HepG2 (cell line): Measurements from ENCODE around the gene COL9A3. TPM values are rescaled to one million over a fixed set of nuclear protein-coding genes. Genes with fewer than 3 reads are reported as not detected.

Source experiments
- EED ChIP-seq: sonication (generic); formaldehyde crosslinking; IDR thresholded peaks from 2 replicates; pipeline ENCODE4 v1.5.0; 2020; ENCODE audit warnings: mild to moderate bottlenecking, missing genetic modification reagents
- GMEB2 ChIP-seq: IDR thresholded peaks from 2 replicates; pipeline ENCODE4 v1.6.1; 2016; ENCODE audit warnings: missing biosample characterization, missing genetic modification reagents, low read depth
- MIER2 ChIP-seq: IDR thresholded peaks from 2 replicates; pipeline ENCODE4 v1.6.1; 2016; ENCODE audit warnings: missing biosample characterization, missing genetic modification reagents
- NR2F1 ChIP-seq, 2 experiments: fragments of 450-650 bp in 1 of 2; formaldehyde crosslinking in 1 of 2; IDR thresholded peaks; 2 replicates each; pipeline versions ENCODE4 v1.5.0 to v1.6.1; 2016 to 2020; ENCODE audit warnings: mild to moderate bottlenecking in 1 of 2, missing compliant biosample characterization in 1 of 2, missing genetic modification reagents in 1 of 2, moderate library complexity in 1 of 2
- SMARCC2 ChIP-seq: fragments of 450-650 bp; IDR thresholded peaks from 2 replicates; pipeline ENCODE4 v1.6.1; 2017; ENCODE audit warnings: antibody characterized with exemption, mild to moderate bottlenecking
- XRCC5 ChIP-seq: fragments of 200-400 bp; formaldehyde crosslinking; optimal IDR thresholded peaks from 2 replicates; pipeline ENCODE3; 2017; ENCODE audit warnings: mild to moderate bottlenecking, low read length
- ZNF274 ChIP-seq: sonication (generic); formaldehyde crosslinking; IDR thresholded peaks from 2 replicates; pipeline ENCODE4 v1.5.1; 2020; ENCODE audit warnings: mild to moderate bottlenecking, missing genetic modification reagents
- ZNF432 ChIP-seq: sonication (generic); formaldehyde crosslinking; IDR thresholded peaks from 2 replicates; pipeline ENCODE4 v1.5.0; 2020; ENCODE audit warnings: missing genetic modification reagents, mild to moderate bottlenecking, borderline replicate concordance
- ZNF460 ChIP-seq: sonication (generic); formaldehyde crosslinking; IDR thresholded peaks from 2 replicates; pipeline ENCODE4 v1.5.1; 2020; ENCODE audit warnings: missing genetic modification reagents, mild to moderate bottlenecking, borderline replicate concordance
- ZNF720 ChIP-seq: sonication (generic); formaldehyde crosslinking; IDR thresholded peaks from 2 replicates; pipeline ENCODE4 v1.4.0; 2020; ENCODE audit warnings: missing genetic modification reagents
- polyA plus RNA-seq, 8 experiments: library from polyadenylated mRNA; depleted of rRNA in 3 of 8; stranded (reverse) in 7 of 8; unstranded in 1 of 8; fragments of >200 nt; fragmentation: Illumina TruSeq in 4 of 8; extraction: Trizol in 4 of 8; gene quantifications; 2 replicates each; pipeline versions ENCODE4 v1.2.1 to v1.2.3, GENCODE V29; 2011 to 2016; ENCODE audit warnings: low read depth in 4 of 8, missing spikeins in 1 of 8, mixed read lengths in 1 of 8; ENCODE audit not compliant: insufficient read depth in 1 of 8
- total RNA-seq, 5 experiments: library from RNA; depleted of rRNA; stranded (reverse); fragments of >200 nt; fragmentation: Illumina TruSeq; extraction: Trizol; gene quantifications; 2 replicates each; pipeline ENCODE4 v1.2.3, GENCODE V29; 2016; ENCODE audit warnings: low read depth in 1 of 5
- TF ChIP-seq, protein P1 (sequence below): sonication (generic); formaldehyde crosslinking; IDR thresholded peaks from 2 replicates; pipeline ENCODE4 v1.4.0; 2020; ENCODE audit warnings: low read depth, missing genetic modification reagents
- TF ChIP-seq, protein P2 (sequence below): sonication (generic); formaldehyde crosslinking; IDR thresholded peaks from 2 replicates; pipeline ENCODE4 v1.5.0; 2020; ENCODE audit warnings: mild to moderate bottlenecking, missing genetic modification reagents
- TF ChIP-seq, protein P3 (sequence below): sonication (generic); formaldehyde crosslinking; IDR thresholded peaks from 2 replicates; pipeline ENCODE4 v1.4.0; 2020; ENCODE audit warnings: missing genetic modification reagents

COL9A3 gene
- total and polyA plus RNA-seq, 2 of the 13 experiments (the other 11 are each of a cell fraction or from before 2014, with no cell fraction given), result 155 to 204 TPM

- no peak for TF ChIP-seq ZNF432 (CRISPR knock-in tag)
- TF ChIP-seq, protein P1, sequence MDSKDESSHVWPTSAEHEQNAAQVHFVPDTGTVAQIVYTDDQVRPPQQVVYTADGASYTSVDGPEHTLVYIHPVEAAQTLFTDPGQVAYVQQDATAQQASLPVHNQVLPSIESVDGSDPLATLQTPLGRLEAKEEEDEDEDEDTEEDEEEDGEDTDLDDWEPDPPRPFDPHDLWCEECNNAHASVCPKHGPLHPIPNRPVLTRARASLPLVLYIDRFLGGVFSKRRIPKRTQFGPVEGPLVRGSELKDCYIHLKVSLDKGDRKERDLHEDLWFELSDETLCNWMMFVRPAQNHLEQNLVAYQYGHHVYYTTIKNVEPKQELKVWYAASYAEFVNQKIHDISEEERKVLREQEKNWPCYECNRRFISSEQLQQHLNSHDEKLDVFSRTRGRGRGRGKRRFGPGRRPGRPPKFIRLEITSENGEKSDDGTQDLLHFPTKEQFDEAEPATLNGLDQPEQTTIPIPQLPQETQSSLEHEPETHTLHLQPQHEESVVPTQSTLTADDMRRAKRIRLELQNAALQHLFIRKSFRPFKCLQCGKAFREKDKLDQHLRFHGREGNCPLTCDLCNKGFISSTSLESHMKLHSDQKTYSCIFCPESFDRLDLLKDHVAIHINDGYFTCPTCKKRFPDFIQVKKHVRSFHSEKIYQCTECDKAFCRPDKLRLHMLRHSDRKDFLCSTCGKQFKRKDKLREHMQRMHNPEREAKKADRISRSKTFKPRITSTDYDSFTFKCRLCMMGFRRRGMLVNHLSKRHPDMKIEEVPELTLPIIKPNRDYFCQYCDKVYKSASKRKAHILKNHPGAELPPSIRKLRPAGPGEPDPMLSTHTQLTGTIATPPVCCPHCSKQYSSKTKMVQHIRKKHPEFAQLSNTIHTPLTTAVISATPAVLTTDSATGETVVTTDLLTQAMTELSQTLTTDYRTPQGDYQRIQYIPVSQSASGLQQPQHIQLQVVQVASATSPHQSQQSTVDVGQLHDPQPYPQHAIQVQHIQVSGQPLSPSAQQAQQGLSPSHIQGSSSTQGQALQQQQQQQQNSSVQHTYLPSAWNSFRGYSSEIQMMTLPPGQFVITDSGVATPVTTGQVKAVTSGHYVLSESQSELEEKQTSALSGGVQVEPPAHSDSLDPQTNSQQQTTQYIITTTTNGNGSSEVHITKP, result peak; percentile 77
- TF ChIP-seq ZNF720, result no peak
- TF ChIP-seq XRCC5, result peak; percentile 67
- no peak for TF ChIP-seq EED (CRISPR knock-in tag)
- TF ChIP-seq, protein P2, sequence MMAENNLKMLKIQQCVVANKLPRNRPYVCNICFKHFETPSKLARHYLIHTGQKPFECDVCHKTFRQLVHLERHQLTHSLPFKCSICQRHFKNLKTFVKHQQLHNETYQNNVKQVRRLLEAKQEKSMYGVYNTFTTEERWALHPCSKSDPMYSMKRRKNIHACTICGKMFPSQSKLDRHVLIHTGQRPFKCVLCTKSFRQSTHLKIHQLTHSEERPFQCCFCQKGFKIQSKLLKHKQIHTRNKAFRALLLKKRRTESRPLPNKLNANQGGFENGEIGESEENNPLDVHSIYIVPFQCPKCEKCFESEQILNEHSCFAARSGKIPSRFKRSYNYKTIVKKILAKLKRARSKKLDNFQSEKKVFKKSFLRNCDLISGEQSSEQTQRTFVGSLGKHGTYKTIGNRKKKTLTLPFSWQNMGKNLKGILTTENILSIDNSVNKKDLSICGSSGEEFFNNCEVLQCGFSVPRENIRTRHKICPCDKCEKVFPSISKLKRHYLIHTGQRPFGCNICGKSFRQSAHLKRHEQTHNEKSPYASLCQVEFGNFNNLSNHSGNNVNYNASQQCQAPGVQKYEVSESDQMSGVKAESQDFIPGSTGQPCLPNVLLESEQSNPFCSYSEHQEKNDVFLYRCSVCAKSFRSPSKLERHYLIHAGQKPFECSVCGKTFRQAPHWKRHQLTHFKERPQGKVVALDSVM (CRISPR knock-in tag), result no peak
- TF ChIP-seq MIER2 (CRISPR knock-in tag), result no peak
- no peak for TF ChIP-seq ZNF460
- no peak for TF ChIP-seq GMEB2 (CRISPR knock-in tag)
- no peak for TF ChIP-seq NR2F1 (CRISPR knock-in tag; IDR thresholded peaks at IDR 0.05)
- TF ChIP-seq SMARCC2, result no peak
- TF ChIP-seq ZNF274 (CRISPR knock-in tag), result 0 out of 2 replicates have a peak, but pooled peaks have one; percentile 37
- TF ChIP-seq, protein P3, sequence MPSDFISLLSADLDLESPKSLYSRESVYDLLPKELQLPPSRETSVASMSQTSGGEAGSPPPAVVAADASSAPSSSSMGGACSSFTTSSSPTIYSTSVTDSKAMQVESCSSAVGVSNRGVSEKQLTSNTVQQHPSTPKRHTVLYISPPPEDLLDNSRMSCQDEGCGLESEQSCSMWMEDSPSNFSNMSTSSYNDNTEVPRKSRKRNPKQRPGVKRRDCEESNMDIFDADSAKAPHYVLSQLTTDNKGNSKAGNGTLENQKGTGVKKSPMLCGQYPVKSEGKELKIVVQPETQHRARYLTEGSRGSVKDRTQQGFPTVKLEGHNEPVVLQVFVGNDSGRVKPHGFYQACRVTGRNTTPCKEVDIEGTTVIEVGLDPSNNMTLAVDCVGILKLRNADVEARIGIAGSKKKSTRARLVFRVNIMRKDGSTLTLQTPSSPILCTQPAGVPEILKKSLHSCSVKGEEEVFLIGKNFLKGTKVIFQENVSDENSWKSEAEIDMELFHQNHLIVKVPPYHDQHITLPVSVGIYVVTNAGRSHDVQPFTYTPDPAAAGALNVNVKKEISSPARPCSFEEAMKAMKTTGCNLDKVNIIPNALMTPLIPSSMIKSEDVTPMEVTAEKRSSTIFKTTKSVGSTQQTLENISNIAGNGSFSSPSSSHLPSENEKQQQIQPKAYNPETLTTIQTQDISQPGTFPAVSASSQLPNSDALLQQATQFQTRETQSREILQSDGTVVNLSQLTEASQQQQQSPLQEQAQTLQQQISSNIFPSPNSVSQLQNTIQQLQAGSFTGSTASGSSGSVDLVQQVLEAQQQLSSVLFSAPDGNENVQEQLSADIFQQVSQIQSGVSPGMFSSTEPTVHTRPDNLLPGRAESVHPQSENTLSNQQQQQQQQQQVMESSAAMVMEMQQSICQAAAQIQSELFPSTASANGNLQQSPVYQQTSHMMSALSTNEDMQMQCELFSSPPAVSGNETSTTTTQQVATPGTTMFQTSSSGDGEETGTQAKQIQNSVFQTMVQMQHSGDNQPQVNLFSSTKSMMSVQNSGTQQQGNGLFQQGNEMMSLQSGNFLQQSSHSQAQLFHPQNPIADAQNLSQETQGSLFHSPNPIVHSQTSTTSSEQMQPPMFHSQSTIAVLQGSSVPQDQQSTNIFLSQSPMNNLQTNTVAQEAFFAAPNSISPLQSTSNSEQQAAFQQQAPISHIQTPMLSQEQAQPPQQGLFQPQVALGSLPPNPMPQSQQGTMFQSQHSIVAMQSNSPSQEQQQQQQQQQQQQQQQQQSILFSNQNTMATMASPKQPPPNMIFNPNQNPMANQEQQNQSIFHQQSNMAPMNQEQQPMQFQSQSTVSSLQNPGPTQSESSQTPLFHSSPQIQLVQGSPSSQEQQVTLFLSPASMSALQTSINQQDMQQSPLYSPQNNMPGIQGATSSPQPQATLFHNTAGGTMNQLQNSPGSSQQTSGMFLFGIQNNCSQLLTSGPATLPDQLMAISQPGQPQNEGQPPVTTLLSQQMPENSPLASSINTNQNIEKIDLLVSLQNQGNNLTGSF (CRISPR knock-in tag), result no peak; the same call in 1 of the 2 replicates
Observed at GRCh38 chr20:62872184-62872847, 55.5 kb downstream of the COL9A3 start (continued).
